CD4-positive, alpha-beta T cell treated with Interleukin-6 for 4 hours (primary cell): Measurements from ENCODE around the gene MTF1.

ENCODE experiments used
- DNase-seq: peaks from one replicate; pipeline ENCODE4 v3.0.0-alpha.2; 2020; ENCODE audit warnings: mixed read lengths

MTF1 gene

GRCh38 chr1:37866491-37866890 is 7.1 kb upstream of the MTF1 start:
- no peak for DNase-seq

- no peak for DNase-seq
Measured at GRCh38 chr1:37865348-37866120, 6.1 kb upstream of the MTF1 start.

- no peak for DNase-seq
Measured at GRCh38 chr1:37862330-37862729, 2.9 kb upstream of the MTF1 start.

GRCh38 chr1:37861151-37861550 is 1.8 kb upstream of the MTF1 start:
- no peak for DNase-seq

- no peak for DNase-seq
Measured at GRCh38 chr1:37860346-37860666, 914 bp upstream of the MTF1 start.

GRCh38 chr1:37858931-37859506 is 373 bp downstream of the MTF1 start:
- no peak for DNase-seq

- no peak for DNase-seq
Measured at GRCh38 chr1:37854406-37854805, 5.0 kb downstream of the MTF1 start.

GRCh38 chr1:37853157-37853556 is 6.2 kb downstream of the MTF1 start:
- DNase-seq = no peak

- DNase-seq = no peak
Measured at GRCh38 chr1:37851782-37852210, 7.6 kb downstream of the MTF1 start.

- DNase-seq = no peak
Measured at GRCh38 chr1:37851262-37851661, 8.1 kb downstream of the MTF1 start.

GRCh38 chr1:37850352-37850955 is 8.9 kb downstream of the MTF1 start:
- DNase-seq = no peak

GRCh38 chr1:37849480-37849879 is 9.9 kb downstream of the MTF1 start:
- no peak for DNase-seq

- no peak for DNase-seq
Measured at GRCh38 chr1:37846647-37847339, 12.6 kb downstream of the MTF1 start.

- DNase-seq = no peak
Measured at GRCh38 chr1:37845786-37846185, 13.6 kb downstream of the MTF1 start.

- DNase-seq = no peak
Measured at GRCh38 chr1:37845049-37845646, 14.2 kb downstream of the MTF1 start.

GRCh38 chr1:37844536-37844935 is 14.9 kb downstream of the MTF1 start:
- no peak for DNase-seq

- no peak for DNase-seq
Measured at GRCh38 chr1:37841652-37842051, 17.7 kb downstream of the MTF1 start.

- no peak for DNase-seq
Measured at GRCh38 chr1:37840711-37841110, 18.7 kb downstream of the MTF1 start.

- no peak for DNase-seq
Measured at GRCh38 chr1:37839676-37840075, 19.7 kb downstream of the MTF1 start.

GRCh38 chr1:37836788-37837187 is 22.6 kb downstream of the MTF1 start:
- DNase-seq = no peak

GRCh38 chr1:37831809-37832208 is 27.6 kb downstream of the MTF1 start:
- no peak for DNase-seq

GRCh38 chr1:37831109-37831508 is 28.3 kb downstream of the MTF1 start:
- DNase-seq = no peak

GRCh38 chr1:37828410-37829074 is 30.9 kb downstream of the MTF1 start:
- DNase-seq = no peak
